ENCODE measurements around the gene ZSWIM2. TPM values are rescaled to one million over a fixed set of nuclear protein-coding genes. Genes with fewer than 3 reads are reported as not detected.
"Not testable (repeated sequence)": the region's sequence is repeated elsewhere in the genome, so short reads cannot be mapped to it uniquely, and the experiment has no call there.

Gene ZSWIM2
- total and polyA plus RNA-seq, 2 experiments from 2014 or later = not detected

GRCh38 chr2:186820303-186820702 is 28.7 kb downstream of the ZSWIM2 start:
- peaks cover 4% of the 10 kb centered on the region; the same call in 2 of the 3 replicates for H3K9me3 Mint-ChIP-seq
- no peak for DNase-seq (ENCODE audit: low spot score)
- Histone ChIP-seq H3K27me3 (ENCODE audit: insufficient read depth) (no peaks in the 10 kb centered on the region), H3K4me2 (no peak overlapping the region), H4K20me1 (replicated peaks; ENCODE audit: insufficient read depth) (no peaks in the 10 kb centered on the region), H3K36me3 (ENCODE audit: insufficient read depth) (no peaks in the 10 kb centered on the region), H3K4me1 (ENCODE audit: insufficient read depth) (no peaks in the 10 kb centered on the region), H3F3A (replicated peaks; ENCODE audit: low read depth) (no peaks in the 10 kb centered on the region), H2AFZ (peak overlapping the region; percentile 21; the same call in 1 of the 2 replicates), H3K27ac (ENCODE audit: low read depth) (no peak overlapping the region), H3K4me3 (no peak overlapping the region), H3K9me2 (ENCODE audit: insufficient read depth) (no peaks in the 10 kb centered on the region), H3K79me2 (replicated peaks; ENCODE audit: insufficient read depth) (no peaks in the 10 kb centered on the region)
- ATAC-seq = no peak
- no peaks in the 10 kb centered on the region for H3K4me1 Mint-ChIP-seq
- TF ChIP-seq EZH2 (IDR thresholded peaks at IDR 0.05; ENCODE audit: low read depth, unreplicated experiment) (no peak), NANOG (IDR thresholded peaks at IDR 0.05; ENCODE audit: borderline replicate concordance) (no peak), CTCF (conservative IDR thresholded peaks at IDR 0.05; ENCODE audit: low read depth in 2 of 2) (no peak), STAT1 (IDR thresholded peaks at IDR 0.05; ENCODE audit: unreplicated experiment) (no peak), ETS1 (IDR thresholded peaks at IDR 0.05) (no peak), ZNF462 (CRISPR knock-in tag; IDR thresholded peaks at IDR 0.05) (no peak), CREB1 (CRISPR knock-in tag; IDR thresholded peaks at IDR 0.05; ENCODE audit: low read depth) (no peak), EZH2phosphoT487 (IDR thresholded peaks at IDR 0.05; ENCODE audit: unreplicated experiment) (no peak), ZNF114 (CRISPR knock-in tag; IDR thresholded peaks at IDR 0.05) (no peak)
- no peak overlapping the region for H3K27ac Mint-ChIP-seq
- H3K4me3 Mint-ChIP-seq = no peak overlapping the region
- no peaks in the 10 kb centered on the region for H3K36me3 Mint-ChIP-seq (ENCODE audit: low read depth)
- peaks cover 2% of the 10 kb centered on the region for H3K27me3 Mint-ChIP-seq (ENCODE audit: insufficient read depth, low read depth, poor library complexity)

GRCh38 chr2:186811760-186812159 is 37.2 kb downstream of the ZSWIM2 start:
- H3K4me1 Mint-ChIP-seq; H3K9me3 Mint-ChIP-seq; H3K27ac ChIP-seq (ENCODE audit: low read depth); DNase-seq (ENCODE audit: low spot score); ATAC-seq; H3K36me3 ChIP-seq (ENCODE audit: insufficient read depth); H3K79me2 ChIP-seq (replicated peaks; ENCODE audit: insufficient read depth); H3F3A ChIP-seq (replicated peaks; ENCODE audit: low read depth); H3K4me2 ChIP-seq; H3K4me3 ChIP-seq; H3K9me2 ChIP-seq (ENCODE audit: insufficient read depth); H3K36me3 Mint-ChIP-seq (ENCODE audit: low read depth); H2AFZ ChIP-seq; H4K20me1 ChIP-seq (replicated peaks; ENCODE audit: insufficient read depth); H3K4me3 Mint-ChIP-seq; H3K27me3 Mint-ChIP-seq (ENCODE audit: insufficient read depth, low read depth, poor library complexity); H3K4me1 ChIP-seq (ENCODE audit: insufficient read depth); H3K27me3 ChIP-seq (ENCODE audit: insufficient read depth); H3K27ac Mint-ChIP-seq: not testable (repeated sequence)
